ENCODE results near the gene HNRNPUL1. TPM values are rescaled to one million over a fixed set of nuclear protein-coding genes. Genes with fewer than 3 reads are reported as not detected.
A peak's percentile ranks its signal among the peaks of the same experiment; 100 is the strongest.

Gene HNRNPUL1
- total and polyA plus RNA-seq, 9 of the 15 experiments (the other 6 are each of a cell fraction or from before 2014, with no cell fraction given), result 7.3 to 211 (median 85.0) TPM

GRCh38 chr19:41323430-41324125 is 59.4 kb downstream of the HNRNPUL1 start (continued):
- TF ChIP-seq MYC (IDR thresholded peaks at IDR 0.05; ENCODE audit: low read depth, low read length), result peak; percentile 61
- TF ChIP-seq MYC (CRISPR knock-in tag; IDR thresholded peaks at IDR 0.05; ENCODE audit: borderline replicate concordance, low read depth), result no peak
- no peak for TF ChIP-seq POLR3A (IDR thresholded peaks at IDR 0.05; ENCODE audit: borderline replicate concordance, extremely low read depth, insufficient read depth, insufficient read length)
- TF ChIP-seq BRD9 (IDR thresholded peaks at IDR 0.05; ENCODE audit: low read depth, partially characterized antibody), result no peak
- no peak for TF ChIP-seq NR2F6 (CRISPR knock-in tag; IDR thresholded peaks at IDR 0.05)
- peak; percentile 23 to 28 for TF ChIP-seq E2F6 (IDR thresholded peaks at IDR 0.05; ENCODE audit: borderline replicate concordance in 1 of 2, extremely low read depth in 1 of 2, insufficient read depth in 1 of 2, insufficient read length in 1 of 2, low read depth in 1 of 2, low read length in 1 of 2, poor library complexity in 1 of 2, severe bottlenecking in 1 of 2)
- TF ChIP-seq HES1 (IDR thresholded peaks at IDR 0.05; ENCODE audit: low read depth), result peak; percentile 60; the same call in 1 of the 2 replicates
- no peak; the same call in 1 of the 2 replicates for TF ChIP-seq XRCC5 (IDR thresholded peaks at IDR 0.05; ENCODE audit: low read depth, low read length)
- no peak for TF ChIP-seq NR3C1 (CRISPR knock-in tag; IDR thresholded peaks at IDR 0.05)
- no peak for TF ChIP-seq RFX5 (IDR thresholded peaks at IDR 0.05; ENCODE audit: low read depth, low read length)
- TF ChIP-seq WHSC1 (IDR thresholded peaks at IDR 0.05; ENCODE audit: low read length), result no peak
- peak; percentile 96 for TF ChIP-seq JUND (IDR thresholded peaks at IDR 0.05; ENCODE audit: borderline replicate concordance, low read depth, low read length)
- TF ChIP-seq JUND (tag; IDR thresholded peaks at IDR 0.05; ENCODE audit: borderline replicate concordance, low read depth, low read length), result peak; percentile 94; the same call in 2 of the 3 replicates
- TF ChIP-seq KLF13 (tag; IDR thresholded peaks at IDR 0.05; ENCODE audit: borderline replicate concordance, low read depth), result no peak
- TF ChIP-seq NONO (IDR thresholded peaks at IDR 0.05; ENCODE audit: low read depth in 2 of 2, low read length in 1 of 2), result peak in 1 of 2 experiments; percentile 30; a peak in 1 of 4 replicates
- no peak for TF ChIP-seq HSF4 (CRISPR knock-in tag; IDR thresholded peaks at IDR 0.05; ENCODE audit: borderline replicate concordance)
- peak; percentile 78; the same call in 1 of the 2 replicates for TF ChIP-seq ELF2 (CRISPR knock-in tag; IDR thresholded peaks at IDR 0.05)
- no peak for TF ChIP-seq ZFP91 (CRISPR knock-in tag; IDR thresholded peaks at IDR 0.05)
- no peak for TF ChIP-seq ZNF277 (CRISPR knock-in tag; IDR thresholded peaks at IDR 0.05; ENCODE audit: borderline replicate concordance)
- TF ChIP-seq ZFP1 (CRISPR knock-in tag; IDR thresholded peaks at IDR 0.05), result no peak
- peak; percentile 85 for TF ChIP-seq CBFA2T2 (conservative IDR thresholded peaks at IDR 0.05)
- no peak for TF ChIP-seq USF2 (CRISPR knock-in tag; IDR thresholded peaks at IDR 0.05)

All from K562 (cell line).